Osteocyte (in vitro differentiated cells): ENCODE measurements around the gene PILRB. TPM values are rescaled to one million over a fixed set of nuclear protein-coding genes. Genes with fewer than 3 reads are reported as not detected.

Source experiments
- DNase-seq: peaks from one replicate; pipeline ENCODE4 v3.0.0; 2021; ENCODE audit warnings: mixed read lengths; ENCODE audit not compliant: unreplicated experiment; ENCODE audit errors: extremely low spot score
- H3K27ac Mint-ChIP-seq: one replicate; pipeline ENCODE4 v1.8.0; 2021; ENCODE audit warnings: mild to moderate bottlenecking, mixed read lengths; ENCODE audit not compliant: unreplicated experiment
- H3K27me3 Mint-ChIP-seq: one replicate; pipeline ENCODE4 v1.8.0; 2021; ENCODE audit warnings: mixed read lengths; ENCODE audit not compliant: unreplicated experiment
- H3K36me3 Mint-ChIP-seq: one replicate; pipeline ENCODE4 v1.8.0; 2021; ENCODE audit warnings: mixed read lengths; ENCODE audit not compliant: unreplicated experiment
- H3K4me1 Mint-ChIP-seq: one replicate; pipeline ENCODE4 v1.8.0; 2021; ENCODE audit warnings: mixed read lengths; ENCODE audit not compliant: unreplicated experiment
- H3K4me3 Mint-ChIP-seq: one replicate; pipeline ENCODE4 v1.8.0; 2021; ENCODE audit warnings: mild to moderate bottlenecking, moderate library complexity, mixed read lengths; ENCODE audit not compliant: unreplicated experiment
- H3K9me3 Mint-ChIP-seq: one replicate; pipeline ENCODE4 v1.8.0; 2021; ENCODE audit warnings: mixed read lengths; ENCODE audit not compliant: unreplicated experiment
- total RNA-seq: library from RNA; stranded (reverse); gene quantifications from 2 replicates; pipeline ENCODE4 v1.2.1, GENCODE V29; 2021
- TF ChIP-seq, protein P1 (sequence below): fragments of 200-600 bp; sonication (generic); IDR thresholded peaks from 2 replicates; pipeline ENCODE4 v1.5.0; 2021; ENCODE audit warnings: antibody characterized with exemption, mild to moderate bottlenecking, moderate library complexity

Gene PILRB
- total RNA-seq, 1 donor from 2014 or later: 38.7 TPM

DNA sequence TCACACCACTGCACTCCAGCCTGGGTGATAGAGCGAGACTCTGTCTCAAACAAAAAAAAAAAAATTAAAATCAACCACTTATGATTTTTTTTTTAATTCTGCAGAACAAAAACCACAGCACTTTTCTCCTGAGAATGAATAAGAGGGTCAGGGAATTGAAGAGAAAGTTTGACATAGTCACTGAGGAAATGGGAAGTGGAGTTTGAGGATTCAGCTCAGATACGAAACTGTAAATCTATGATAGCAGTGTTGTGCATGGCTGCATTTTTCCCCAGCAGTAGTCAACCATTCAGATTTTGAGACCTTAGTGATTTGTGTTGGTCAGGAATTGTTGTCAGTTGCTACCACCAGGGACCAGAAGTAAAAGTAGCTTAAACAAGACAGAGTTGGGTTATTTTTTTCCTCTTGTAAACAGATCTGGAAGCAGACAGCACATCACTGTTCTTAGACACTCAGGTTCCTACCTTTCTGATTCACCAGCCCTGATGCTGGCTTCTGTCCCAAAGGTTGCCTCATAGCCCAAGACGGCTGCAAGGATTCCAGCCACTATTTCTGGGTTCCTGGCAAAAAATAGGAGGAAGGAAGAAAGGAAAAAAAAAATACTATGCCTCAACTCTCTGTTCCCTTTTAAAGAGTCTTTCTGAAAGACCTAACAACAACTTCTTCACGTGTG is 35.5 kb downstream of the PILRB start:
- Mint-ChIP-seq H3K27ac (no peak overlapping the region), H3K27me3 (peaks cover 50% of the 10 kb centered on the region), H3K4me1 (no peaks in the 10 kb centered on the region), H3K4me3 (no peak overlapping the region), H3K9me3 (no peaks in the 10 kb centered on the region), H3K36me3 (no peaks in the 10 kb centered on the region)
- TF ChIP-seq, protein P1, sequence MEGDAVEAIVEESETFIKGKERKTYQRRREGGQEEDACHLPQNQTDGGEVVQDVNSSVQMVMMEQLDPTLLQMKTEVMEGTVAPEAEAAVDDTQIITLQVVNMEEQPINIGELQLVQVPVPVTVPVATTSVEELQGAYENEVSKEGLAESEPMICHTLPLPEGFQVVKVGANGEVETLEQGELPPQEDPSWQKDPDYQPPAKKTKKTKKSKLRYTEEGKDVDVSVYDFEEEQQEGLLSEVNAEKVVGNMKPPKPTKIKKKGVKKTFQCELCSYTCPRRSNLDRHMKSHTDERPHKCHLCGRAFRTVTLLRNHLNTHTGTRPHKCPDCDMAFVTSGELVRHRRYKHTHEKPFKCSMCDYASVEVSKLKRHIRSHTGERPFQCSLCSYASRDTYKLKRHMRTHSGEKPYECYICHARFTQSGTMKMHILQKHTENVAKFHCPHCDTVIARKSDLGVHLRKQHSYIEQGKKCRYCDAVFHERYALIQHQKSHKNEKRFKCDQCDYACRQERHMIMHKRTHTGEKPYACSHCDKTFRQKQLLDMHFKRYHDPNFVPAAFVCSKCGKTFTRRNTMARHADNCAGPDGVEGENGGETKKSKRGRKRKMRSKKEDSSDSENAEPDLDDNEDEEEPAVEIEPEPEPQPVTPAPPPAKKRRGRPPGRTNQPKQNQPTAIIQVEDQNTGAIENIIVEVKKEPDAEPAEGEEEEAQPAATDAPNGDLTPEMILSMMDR: no peak
- no peak for DNase-seq

DNA sequence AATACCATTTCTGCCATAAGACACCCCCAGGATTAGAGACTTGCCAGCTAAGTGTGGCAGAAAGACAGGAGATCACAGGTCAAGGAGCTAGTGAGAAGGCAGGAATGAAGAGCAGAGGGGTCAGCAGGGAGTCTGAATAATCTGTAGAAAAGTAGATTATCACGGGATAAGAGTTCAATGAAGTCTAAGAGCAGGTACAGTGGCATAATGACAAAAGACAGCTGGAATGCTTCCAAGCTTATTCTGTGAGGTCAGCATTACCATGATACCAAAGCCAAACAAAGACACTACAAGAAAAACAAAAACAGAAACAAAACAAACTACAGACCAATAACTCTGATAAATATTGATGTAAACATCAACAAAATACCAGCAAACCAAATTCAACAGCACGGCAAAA is 36.2 kb downstream of the PILRB start:
- Mint-ChIP-seq H3K36me3 (no peaks in the 10 kb centered on the region), H3K27ac (no peak overlapping the region), H3K4me1 (no peaks in the 10 kb centered on the region), H3K27me3 (peaks cover 53% of the 10 kb centered on the region), H3K4me3 (no peak overlapping the region), H3K9me3 (no peaks in the 10 kb centered on the region)
- DNase-seq: no peak
- TF ChIP-seq, protein P1: no peak

DNA sequence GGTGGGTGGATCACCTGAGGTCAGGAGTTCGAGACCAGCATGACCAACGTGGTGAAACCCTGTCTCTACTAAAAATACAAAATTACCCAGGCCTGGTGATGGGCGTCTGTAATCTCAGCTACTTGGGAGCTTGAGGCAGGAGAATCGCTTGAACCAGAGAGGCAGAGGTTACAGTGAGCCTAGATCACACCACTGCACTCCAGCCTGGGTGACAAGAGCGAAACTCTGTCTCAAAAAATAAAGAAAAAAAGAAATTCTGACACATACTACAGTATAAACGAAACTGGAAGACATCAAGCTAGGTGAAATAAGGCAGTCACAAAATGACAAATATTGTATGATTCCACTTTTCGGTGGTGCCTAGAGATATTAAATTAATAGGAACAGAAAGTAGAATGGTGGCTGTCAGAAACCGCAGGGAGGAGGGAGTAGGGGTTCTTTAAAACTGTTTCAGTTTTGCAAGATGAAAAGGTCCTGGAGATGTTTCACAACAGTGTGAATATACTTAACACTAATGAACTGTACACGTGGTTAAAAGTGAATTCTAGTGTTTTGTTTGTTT is 38.6 kb downstream of the PILRB start:
- TF ChIP-seq, protein P1: no peak
- peaks cover 2% of the 10 kb centered on the region for H3K36me3 Mint-ChIP-seq
- no peak overlapping the region for H3K4me3 Mint-ChIP-seq
- no peaks in the 10 kb centered on the region for H3K4me1 Mint-ChIP-seq
- DNase-seq: no peak
- H3K27ac Mint-ChIP-seq: no peak overlapping the region
- H3K27me3 Mint-ChIP-seq: peaks cover 46% of the 10 kb centered on the region
- no peaks in the 10 kb centered on the region for H3K9me3 Mint-ChIP-seq

DNA sequence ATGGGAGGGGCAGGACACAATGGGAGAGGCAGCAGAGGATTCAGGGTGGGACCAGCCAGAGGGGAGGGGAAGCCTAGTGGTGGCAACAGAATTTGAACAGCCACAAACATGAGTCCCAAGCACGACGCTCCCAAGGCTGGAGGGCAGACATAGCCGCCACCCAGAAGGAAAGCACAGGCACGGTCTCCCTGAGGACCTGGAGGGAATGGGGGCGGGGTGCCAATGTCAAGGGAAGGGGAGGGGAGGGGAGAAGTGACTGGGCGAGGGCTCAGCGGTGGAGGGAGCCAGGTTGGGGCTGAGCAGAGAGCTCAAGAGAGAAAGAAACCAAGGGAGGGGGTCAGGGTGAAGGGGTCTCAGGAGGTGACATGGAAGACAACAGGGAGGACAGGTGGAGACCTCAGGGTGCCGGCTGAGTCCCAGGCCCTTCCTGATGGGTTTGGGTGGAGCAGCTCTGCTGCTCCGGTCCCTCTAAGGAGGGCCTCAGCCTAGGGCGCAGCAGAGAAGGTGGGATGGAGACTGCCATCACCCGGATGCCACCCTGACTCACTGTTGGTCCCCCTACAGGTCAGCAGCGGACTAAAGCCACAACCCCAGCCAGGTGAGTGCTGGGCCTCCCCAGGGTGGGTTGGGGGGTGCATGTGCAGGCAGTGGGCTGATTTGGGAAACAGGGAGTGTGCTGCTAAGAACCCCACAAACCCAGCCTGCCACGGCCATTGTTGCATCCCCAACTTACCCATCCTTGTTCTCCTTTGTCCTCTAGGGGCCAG is 39.6 kb downstream of the PILRB start:
- Mint-ChIP-seq H3K36me3 (peaks cover 2% of the 10 kb centered on the region), H3K9me3 (no peaks in the 10 kb centered on the region), H3K27me3 (peaks cover 42% of the 10 kb centered on the region), H3K4me1 (no peaks in the 10 kb centered on the region), H3K4me3 (no peak overlapping the region), H3K27ac (no peak overlapping the region)
- DNase-seq: no peak
- TF ChIP-seq, protein P1: no peak

DNA sequence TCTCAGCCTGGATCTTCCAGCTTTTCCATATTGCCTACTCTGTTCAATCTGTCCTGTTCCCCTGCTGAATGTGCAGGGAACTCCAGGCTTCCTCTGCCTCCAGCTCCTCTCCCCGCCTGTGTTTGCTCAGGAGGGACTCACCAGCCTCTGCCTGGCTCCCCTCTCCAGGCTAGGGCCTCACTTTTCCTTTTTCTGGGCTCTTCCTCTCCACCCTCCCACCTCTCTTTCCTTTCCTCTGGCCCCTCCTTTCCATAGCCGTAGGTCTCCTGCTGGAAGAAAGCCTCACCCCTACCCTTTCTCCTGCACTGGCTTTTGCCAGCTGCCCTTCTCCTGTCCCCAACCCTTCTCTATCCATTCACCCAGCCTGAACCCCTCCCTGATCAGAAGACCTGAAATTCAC is 40.3 kb downstream of the PILRB start:
- Mint-ChIP-seq H3K27me3 (peaks cover 40% of the 10 kb centered on the region), H3K36me3 (peaks cover 2% of the 10 kb centered on the region), H3K9me3 (no peaks in the 10 kb centered on the region), H3K4me3 (no peak overlapping the region), H3K27ac (no peak overlapping the region), H3K4me1 (no peaks in the 10 kb centered on the region)
- no peak for DNase-seq
- TF ChIP-seq, protein P1: no peak
